Posterior vena cava (tissue), 2 donors: ENCODE results near the gene TTC9. TPM values are rescaled to one million over a fixed set of nuclear protein-coding genes. Genes with fewer than 3 reads are reported as not detected.

Experiments
- total RNA-seq, 2 donors: library from RNA; stranded (reverse); fragmentation: NEBNext Ultra II Directional; extraction: Animal tissue kit (Norgen Biotek cat#: 25700); gene quantifications; one replicate each; pipeline ENCODE4 v1.2.1, GENCODE V29; 2021
- donor health status: DM: yes; HTN: yes; CAD: no.
- donor health status: DM: yes; HTN: yes; CAD: no.

Gene TTC9
- total RNA-seq, 2 donors from 2014 or later = 0.83 to 1.0 TPM

Other genes starting within 250 kb of the TTC9 start
- gene SYNJ2BP, start 224.8 kb upstream of the TTC9 start, total RNA-seq = 10 to 100 TPM; 33.7 to 35.9 TPM
- not detected for gene ADAM21, start 189.7 kb upstream of the TTC9 start, total RNA-seq
- 1 to 10 TPM; 1.1 to 1.3 TPM for gene ADAM20, start 106.9 kb upstream of the TTC9 start, total RNA-seq
- gene MED6, start 41.3 kb upstream of the TTC9 start, total RNA-seq = 10 to 100 TPM; 22.1 to 27.3 TPM
- under 1 TPM; 0.14 to 0.51 TPM for gene MAP3K9, start 167.6 kb downstream of the TTC9 start, total RNA-seq